H9 (cell line): ENCODE data around the gene PRDM5. TPM values are rescaled to one million over a fixed set of nuclear protein-coding genes. Genes with fewer than 3 reads are reported as not detected.

ENCODE experiments used
- DNase-seq: peaks from one replicate; pipeline ENCODE4 v3.0.0-alpha.2; 2017
- H2AFZ ChIP-seq: one replicate; pipeline ENCODE4 v1.6.1; 2013; ENCODE audit warnings: mild to moderate bottlenecking, low read length, control low read depth, moderate library complexity
- H2AK5ac ChIP-seq: 2 replicates; pipeline ENCODE4 v1.6.1; 2013; ENCODE audit warnings: low read length, control low read depth, mixed read lengths; ENCODE audit not compliant: insufficient read length
- H2BK120ac ChIP-seq: one replicate; pipeline ENCODE4 v1.6.1; 2013; ENCODE audit warnings: low read depth, mild to moderate bottlenecking, low read length, control low read depth, inconsistent platforms; ENCODE audit not compliant: poor library complexity, severe bottlenecking
- H2BK12ac ChIP-seq: 2 replicates; pipeline ENCODE4 v1.6.1; 2013; ENCODE audit warnings: low read length, control low read depth, mixed read lengths, low read depth; ENCODE audit not compliant: insufficient read length
- H2BK15ac ChIP-seq: 2 replicates; pipeline ENCODE4 v1.6.1; 2013; ENCODE audit warnings: low read depth, low read length, control low read depth
- H2BK20ac ChIP-seq: one replicate; pipeline ENCODE4 v1.6.1; 2013; ENCODE audit warnings: low read depth, mild to moderate bottlenecking, low read length, control low read depth, inconsistent platforms; ENCODE audit not compliant: poor library complexity, severe bottlenecking
- H2BK5ac ChIP-seq: 2 replicates; pipeline ENCODE4 v1.6.1; 2013; ENCODE audit warnings: low read length, control low read depth, mixed read lengths; ENCODE audit not compliant: insufficient read length
- H3K14ac ChIP-seq: 2 replicates; pipeline ENCODE4 v1.6.1; 2013; ENCODE audit warnings: low read length, control low read depth; ENCODE audit not compliant: insufficient read depth
- H3K18ac ChIP-seq: 2 replicates; pipeline ENCODE4 v1.6.1; 2013; ENCODE audit warnings: low read depth, mild to moderate bottlenecking, mixed read lengths, low read length, control low read depth; ENCODE audit not compliant: insufficient read length
- H3K23ac ChIP-seq: 2 replicates; pipeline ENCODE4 v1.6.1; 2013; ENCODE audit warnings: low read length, control low read depth, mixed read lengths, low read depth; ENCODE audit not compliant: insufficient read length
- H3K23me2 ChIP-seq: 2 replicates; pipeline ENCODE4 v1.6.1; 2013; ENCODE audit warnings: low read depth, mild to moderate bottlenecking, mixed read lengths, low read length, control low read depth; ENCODE audit not compliant: insufficient read length, poor library complexity, severe bottlenecking
- H3K27ac ChIP-seq: 2 replicates; pipeline ENCODE4 v1.5.1; 2013; ENCODE audit warnings: low read length, control low read depth, mixed read lengths, low read depth; ENCODE audit not compliant: insufficient read length
- H3K27me3 ChIP-seq: 2 replicates; pipeline ENCODE4 v1.6.1; 2013; ENCODE audit warnings: low read length, control low read depth, inconsistent platforms; ENCODE audit not compliant: insufficient read depth
- H3K4ac ChIP-seq: 2 replicates; pipeline ENCODE4 v1.6.1; 2013; ENCODE audit warnings: low read depth, mild to moderate bottlenecking, control low read depth, inconsistent platforms, low read length, moderate library complexity
- H3K4me1 ChIP-seq: 2 replicates; pipeline ENCODE4 v1.6.1; 2013; ENCODE audit warnings: low read length, control low read depth, inconsistent platforms; ENCODE audit not compliant: insufficient read depth
- H3K4me2 ChIP-seq: 2 replicates; pipeline ENCODE4 v1.6.1; 2013; ENCODE audit warnings: low read length, control low read depth, mixed read lengths; ENCODE audit not compliant: insufficient read length, insufficient read depth
- H3K56ac ChIP-seq: 2 replicates; pipeline ENCODE4 v1.6.1; 2013; ENCODE audit warnings: low read depth, mild to moderate bottlenecking, mixed read lengths, low read length, control low read depth; ENCODE audit not compliant: insufficient read length
- H3K79me1 ChIP-seq: 2 replicates; pipeline ENCODE4 v1.6.1; 2013; ENCODE audit warnings: low read depth, mild to moderate bottlenecking, moderate library complexity, low read length, control low read depth, inconsistent platforms; ENCODE audit not compliant: insufficient read depth, poor library complexity, severe bottlenecking
- H3K79me2 ChIP-seq: 2 replicates; pipeline ENCODE4 v1.6.1; 2013; ENCODE audit warnings: low read length, control low read depth, inconsistent platforms; ENCODE audit not compliant: insufficient read depth
- H3K9ac ChIP-seq: 2 replicates; pipeline ENCODE4 v1.6.1; 2013; ENCODE audit warnings: low read length, control low read depth, mixed read lengths; ENCODE audit not compliant: insufficient read length; ENCODE audit errors: extremely low read depth
- H3K9me3 ChIP-seq: one replicate; pipeline ENCODE4 v1.6.1; 2013; ENCODE audit warnings: low read depth, low read length, inconsistent platforms; ENCODE audit not compliant: control insufficient read depth
- H3T11ph ChIP-seq: one replicate; pipeline ENCODE4 v1.6.1; 2013; ENCODE audit warnings: mild to moderate bottlenecking, low read length, control low read depth, inconsistent platforms
- H4K20me1 ChIP-seq: one replicate; pipeline ENCODE4 v1.6.1; 2013; ENCODE audit not compliant: control insufficient read depth, insufficient read length, insufficient read depth
- H4K5ac ChIP-seq: 2 replicates; pipeline ENCODE4 v1.6.1; 2013; ENCODE audit warnings: low read depth, mild to moderate bottlenecking, mixed read lengths, low read length, control low read depth; ENCODE audit not compliant: insufficient read length
- H4K8ac ChIP-seq: replicated peaks from 2 replicates; pipeline ENCODE4 v1.6.1; 2013; ENCODE audit warnings: low read length, control low read depth, mixed read lengths, low read depth; ENCODE audit not compliant: insufficient read length
- H4K91ac ChIP-seq: 2 replicates; pipeline ENCODE4 v1.6.1; 2013; ENCODE audit warnings: low read depth, mild to moderate bottlenecking, moderate library complexity, mixed read lengths, low read length, control low read depth; ENCODE audit not compliant: insufficient read length
- H3K27ac Mint-ChIP-seq, 3 experiments: 2 replicates in 2 of 3; 3 replicates in 1 of 3; pipeline ENCODE4 v1.8.0; 2020 to 2021; ENCODE audit warnings: mixed read lengths in 3 of 3, mild to moderate bottlenecking in 1 of 3, moderate library complexity in 1 of 3
- H3K27me3 Mint-ChIP-seq: 2 replicates; pipeline ENCODE4 v1.8.0; 2021; ENCODE audit warnings: low read depth, mild to moderate bottlenecking, moderate library complexity, mixed read lengths
- H3K36me3 Mint-ChIP-seq, 3 experiments: 2 replicates in 2 of 3; 3 replicates in 1 of 3; pipeline ENCODE4 v1.8.0; 2020 to 2021; ENCODE audit warnings: low read depth in 3 of 3, mixed read lengths in 3 of 3; ENCODE audit not compliant: insufficient read depth in 1 of 3
- H3K4me1 Mint-ChIP-seq, 2 experiments: 2 replicates each; pipeline ENCODE4 v1.8.0; 2020; ENCODE audit warnings: mixed read lengths in 2 of 2
- H3K4me3 Mint-ChIP-seq, 2 experiments: 2 replicates in 1 of 2; 3 replicates in 1 of 2; pipeline ENCODE4 v1.8.0; 2020 to 2021; ENCODE audit warnings: mild to moderate bottlenecking in 2 of 2, mixed read lengths in 2 of 2, moderate library complexity in 1 of 2
- H3K9me3 Mint-ChIP-seq, 2 experiments: 2 replicates in 1 of 2; 3 replicates in 1 of 2; pipeline ENCODE4 v1.8.0; 2020; ENCODE audit warnings: mild to moderate bottlenecking in 2 of 2, mixed read lengths in 2 of 2, moderate library complexity in 1 of 2
- total RNA-seq: library from RNA; stranded (reverse); gene quantifications from 2 replicates; pipeline ENCODE4 v1.2.1, GENCODE V29; 2021
- TF ChIP-seq, protein P1 (sequence below): fragments of 200-600 bp; sonication (generic); conservative IDR thresholded peaks from 3 replicates; pipeline ENCODE4 v1.8.0; 2021; ENCODE audit warnings: antibody characterized with exemption, mild to moderate bottlenecking

The PRDM5 gene
- total RNA-seq, 1 experiment from 2014 or later = 21.7 TPM

DNA sequence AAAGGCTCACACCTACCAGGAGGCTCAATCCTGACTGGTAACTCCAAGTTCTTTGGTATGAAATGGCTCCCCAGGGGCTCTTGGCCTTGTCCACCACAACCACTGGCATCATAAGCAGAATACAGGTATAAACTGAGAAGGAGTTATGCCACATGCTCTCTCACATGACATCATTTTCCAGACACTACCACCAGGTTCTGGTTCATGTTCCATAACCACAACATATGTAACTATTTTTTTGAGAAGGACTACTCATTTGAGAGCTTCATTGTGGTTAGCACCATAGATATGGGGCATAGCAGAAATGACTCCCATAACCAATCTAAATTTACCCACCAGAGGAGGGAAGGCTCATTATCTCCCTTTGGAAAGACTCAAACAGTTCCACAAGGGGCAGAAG lies 19.6 kb downstream of the PRDM5 start:
- no peak overlapping the region for H2BK5ac ChIP-seq
- no peak overlapping the region for H3K14ac ChIP-seq
- H2BK15ac ChIP-seq = no peak overlapping the region
- Mint-ChIP-seq H3K27ac (no peak overlapping the region), H3K36me3 (peaks cover 12 to 28% (median 16%) of the 10 kb centered on the region in 3 experiments), H3K9me3 (no peaks in the 10 kb centered on the region), H3K4me3 (no peak overlapping the region), H3K27me3 (no peaks in the 10 kb centered on the region), H3K4me1 (no peaks in the 10 kb centered on the region)
- H4K8ac ChIP-seq = no peak overlapping the region
- H3K4me1 ChIP-seq = no peaks in the 10 kb centered on the region
- no peaks in the 10 kb centered on the region for H3K79me1 ChIP-seq
- no peak overlapping the region for H3K27ac ChIP-seq
- no peak overlapping the region for H2AFZ ChIP-seq
- no peaks in the 10 kb centered on the region for H3K23me2 ChIP-seq
- no peak overlapping the region for H2BK12ac ChIP-seq
- no peak overlapping the region for H2BK120ac ChIP-seq
- H4K5ac ChIP-seq = no peak overlapping the region
- no peak overlapping the region for H3K18ac ChIP-seq
- no peak overlapping the region for H4K91ac ChIP-seq
- H2BK20ac ChIP-seq = no peak overlapping the region
- H3K23ac ChIP-seq = no peak overlapping the region
- H3K4ac ChIP-seq = no peak overlapping the region
- DNase-seq = no peak
- no peak overlapping the region for H3K9ac ChIP-seq
- H4K20me1 ChIP-seq = no peaks in the 10 kb centered on the region
- H3K9me3 ChIP-seq = no peaks in the 10 kb centered on the region
- H3K79me2 ChIP-seq = no peaks in the 10 kb centered on the region
- no peak overlapping the region for H2AK5ac ChIP-seq
- no peak overlapping the region for H3T11ph ChIP-seq
- no peak overlapping the region for H3K4me2 ChIP-seq
- TF ChIP-seq, protein P1, sequence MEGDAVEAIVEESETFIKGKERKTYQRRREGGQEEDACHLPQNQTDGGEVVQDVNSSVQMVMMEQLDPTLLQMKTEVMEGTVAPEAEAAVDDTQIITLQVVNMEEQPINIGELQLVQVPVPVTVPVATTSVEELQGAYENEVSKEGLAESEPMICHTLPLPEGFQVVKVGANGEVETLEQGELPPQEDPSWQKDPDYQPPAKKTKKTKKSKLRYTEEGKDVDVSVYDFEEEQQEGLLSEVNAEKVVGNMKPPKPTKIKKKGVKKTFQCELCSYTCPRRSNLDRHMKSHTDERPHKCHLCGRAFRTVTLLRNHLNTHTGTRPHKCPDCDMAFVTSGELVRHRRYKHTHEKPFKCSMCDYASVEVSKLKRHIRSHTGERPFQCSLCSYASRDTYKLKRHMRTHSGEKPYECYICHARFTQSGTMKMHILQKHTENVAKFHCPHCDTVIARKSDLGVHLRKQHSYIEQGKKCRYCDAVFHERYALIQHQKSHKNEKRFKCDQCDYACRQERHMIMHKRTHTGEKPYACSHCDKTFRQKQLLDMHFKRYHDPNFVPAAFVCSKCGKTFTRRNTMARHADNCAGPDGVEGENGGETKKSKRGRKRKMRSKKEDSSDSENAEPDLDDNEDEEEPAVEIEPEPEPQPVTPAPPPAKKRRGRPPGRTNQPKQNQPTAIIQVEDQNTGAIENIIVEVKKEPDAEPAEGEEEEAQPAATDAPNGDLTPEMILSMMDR = no peak
- H3K56ac ChIP-seq = no peak overlapping the region
- no peaks in the 10 kb centered on the region for H3K27me3 ChIP-seq
